Panc1 (cell line): ENCODE results near the gene PRDX2.

Experiments used
- POLR2AphosphoS5 ChIP-seq: IDR thresholded peaks from 2 replicates; pipeline ENCODE4 v1.6.1; 2012; ENCODE audit warnings: mild to moderate bottlenecking, low read depth, low read length, moderate library complexity
- TCF7L2 ChIP-seq: IDR thresholded peaks from 2 replicates; pipeline ENCODE4 v1.6.1; 2011; ENCODE audit warnings: mild to moderate bottlenecking, low read depth, low read length, inconsistent platforms
- TF ChIP-seq, protein P1 (sequence below), 2 experiments: IDR thresholded peaks; 2 replicates each; pipeline ENCODE4 v1.6.1; 2011 to 2012; ENCODE audit warnings: low read depth in 2 of 2, control low read depth in 1 of 2, low read length in 1 of 2, mild to moderate bottlenecking in 1 of 2, moderate library complexity in 1 of 2; ENCODE audit not compliant: insufficient read depth in 1 of 2
- TF ChIP-seq, protein P2 (sequence below): fragments of 450-650 bp; IDR thresholded peaks from 2 replicates; pipeline ENCODE4 v1.5.1; 2017; ENCODE audit warnings: mild to moderate bottlenecking

DNA sequence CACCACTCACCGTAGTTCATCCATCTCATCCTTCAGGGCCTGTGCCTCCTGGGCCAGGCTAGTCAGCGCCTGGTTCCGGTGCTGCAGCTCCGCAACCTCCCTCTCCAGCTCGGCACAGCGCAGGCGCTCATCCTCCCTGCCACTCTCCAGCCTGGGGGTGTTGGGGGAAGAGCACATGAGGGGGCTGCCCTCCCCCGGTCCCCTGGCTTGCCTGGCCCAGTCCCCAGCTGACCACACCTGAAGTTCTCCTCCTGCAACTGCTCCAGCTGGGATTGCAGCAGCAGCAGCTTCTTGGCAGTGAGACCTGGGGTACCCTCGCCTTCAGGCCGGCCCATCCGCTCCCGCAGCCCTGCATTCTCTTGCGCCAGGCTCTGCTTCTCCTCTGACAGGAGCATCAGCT, 30.7 kb downstream of the PRDX2 start:
- TF ChIP-seq, protein P1, sequence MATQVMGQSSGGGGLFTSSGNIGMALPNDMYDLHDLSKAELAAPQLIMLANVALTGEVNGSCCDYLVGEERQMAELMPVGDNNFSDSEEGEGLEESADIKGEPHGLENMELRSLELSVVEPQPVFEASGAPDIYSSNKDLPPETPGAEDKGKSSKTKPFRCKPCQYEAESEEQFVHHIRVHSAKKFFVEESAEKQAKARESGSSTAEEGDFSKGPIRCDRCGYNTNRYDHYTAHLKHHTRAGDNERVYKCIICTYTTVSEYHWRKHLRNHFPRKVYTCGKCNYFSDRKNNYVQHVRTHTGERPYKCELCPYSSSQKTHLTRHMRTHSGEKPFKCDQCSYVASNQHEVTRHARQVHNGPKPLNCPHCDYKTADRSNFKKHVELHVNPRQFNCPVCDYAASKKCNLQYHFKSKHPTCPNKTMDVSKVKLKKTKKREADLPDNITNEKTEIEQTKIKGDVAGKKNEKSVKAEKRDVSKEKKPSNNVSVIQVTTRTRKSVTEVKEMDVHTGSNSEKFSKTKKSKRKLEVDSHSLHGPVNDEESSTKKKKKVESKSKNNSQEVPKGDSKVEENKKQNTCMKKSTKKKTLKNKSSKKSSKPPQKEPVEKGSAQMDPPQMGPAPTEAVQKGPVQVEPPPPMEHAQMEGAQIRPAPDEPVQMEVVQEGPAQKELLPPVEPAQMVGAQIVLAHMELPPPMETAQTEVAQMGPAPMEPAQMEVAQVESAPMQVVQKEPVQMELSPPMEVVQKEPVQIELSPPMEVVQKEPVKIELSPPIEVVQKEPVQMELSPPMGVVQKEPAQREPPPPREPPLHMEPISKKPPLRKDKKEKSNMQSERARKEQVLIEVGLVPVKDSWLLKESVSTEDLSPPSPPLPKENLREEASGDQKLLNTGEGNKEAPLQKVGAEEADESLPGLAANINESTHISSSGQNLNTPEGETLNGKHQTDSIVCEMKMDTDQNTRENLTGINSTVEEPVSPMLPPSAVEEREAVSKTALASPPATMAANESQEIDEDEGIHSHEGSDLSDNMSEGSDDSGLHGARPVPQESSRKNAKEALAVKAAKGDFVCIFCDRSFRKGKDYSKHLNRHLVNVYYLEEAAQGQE (IDR thresholded peaks at IDR 0.05; ENCODE audit: insufficient read depth in 1 of 2, low read depth in 2 of 2, low read length in 1 of 2): no peak
- TF ChIP-seq POLR2AphosphoS5 (no peak), TCF7L2 (no peak)
- TF ChIP-seq, protein P2, sequence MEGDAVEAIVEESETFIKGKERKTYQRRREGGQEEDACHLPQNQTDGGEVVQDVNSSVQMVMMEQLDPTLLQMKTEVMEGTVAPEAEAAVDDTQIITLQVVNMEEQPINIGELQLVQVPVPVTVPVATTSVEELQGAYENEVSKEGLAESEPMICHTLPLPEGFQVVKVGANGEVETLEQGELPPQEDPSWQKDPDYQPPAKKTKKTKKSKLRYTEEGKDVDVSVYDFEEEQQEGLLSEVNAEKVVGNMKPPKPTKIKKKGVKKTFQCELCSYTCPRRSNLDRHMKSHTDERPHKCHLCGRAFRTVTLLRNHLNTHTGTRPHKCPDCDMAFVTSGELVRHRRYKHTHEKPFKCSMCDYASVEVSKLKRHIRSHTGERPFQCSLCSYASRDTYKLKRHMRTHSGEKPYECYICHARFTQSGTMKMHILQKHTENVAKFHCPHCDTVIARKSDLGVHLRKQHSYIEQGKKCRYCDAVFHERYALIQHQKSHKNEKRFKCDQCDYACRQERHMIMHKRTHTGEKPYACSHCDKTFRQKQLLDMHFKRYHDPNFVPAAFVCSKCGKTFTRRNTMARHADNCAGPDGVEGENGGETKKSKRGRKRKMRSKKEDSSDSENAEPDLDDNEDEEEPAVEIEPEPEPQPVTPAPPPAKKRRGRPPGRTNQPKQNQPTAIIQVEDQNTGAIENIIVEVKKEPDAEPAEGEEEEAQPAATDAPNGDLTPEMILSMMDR: no peak
